Fibroblast of lung (primary cell): Measurements from ENCODE around the gene TSPAN9.

Experiments
- CTCF ChIP-seq, 2 donors: IDR thresholded peaks in 1 of 2; conservative IDR thresholded peaks in 1 of 2; 1 replicate in 1 of 2; 2 replicates in 1 of 2; pipeline ENCODE4 v1.5.1; 2011 to 2012; ENCODE audit warnings: low read length in 2 of 2, control low read depth in 1 of 2, inconsistent platforms in 1 of 2, low read depth in 1 of 2, mild to moderate bottlenecking in 1 of 2
- EZH2 ChIP-seq: IDR thresholded peaks from 2 replicates; pipeline ENCODE4 v1.5.1; 2012; ENCODE audit warnings: low read length, control low read depth, mild to moderate bottlenecking; ENCODE audit errors: missing control alignments

GRCh38 chr12:3097186-3097804, 20.1 kb downstream of the TSPAN9 start:
- TF ChIP-seq CTCF (conservative IDR thresholded peaks at IDR 0.05 in 1 of 2, IDR thresholded peaks at IDR 0.05 in 1 of 2; ENCODE audit: low read depth in 1 of 2, low read length in 2 of 2) (no peak), EZH2 (no peak)
